OCI-LY1 (cell line): Measurements from ENCODE around the gene MPP3.
A peak's percentile ranks its signal among the peaks of the same experiment; 100 is the strongest.

Experiments used
- H2AFZ ChIP-seq: fragments of 200-600 bp; sonication (generic), shearing (Covaris generic); 2 replicates; pipeline ENCODE4 v1.6.0; 2014; ENCODE audit warnings: antibody characterized with exemption, mild to moderate bottlenecking, low read length
- H3F3A ChIP-seq: fragments of 200-600 bp; sonication (generic), shearing (Covaris generic); 2 replicates; pipeline ENCODE4 v1.6.0; 2014; ENCODE audit warnings: mild to moderate bottlenecking, antibody characterized with exemption, low read length, moderate library complexity; ENCODE audit not compliant: insufficient read depth
- H3K27ac ChIP-seq: fragments of 200-600 bp; sonication (generic); 2 replicates; pipeline ENCODE4 v1.5.1; 2014; ENCODE audit warnings: low read length, mixed run types, mild to moderate bottlenecking, low read depth; ENCODE audit not compliant: poor library complexity, severe bottlenecking
- H3K27me3 ChIP-seq: fragments of 200-600 bp; sonication (generic); 2 replicates; pipeline ENCODE4 v1.6.0; 2014; ENCODE audit warnings: antibody characterized with exemption, mild to moderate bottlenecking, low read length, moderate library complexity; ENCODE audit not compliant: insufficient read depth
- H3K36me3 ChIP-seq: fragments of 200-600 bp; sonication (generic); 2 replicates; pipeline ENCODE4 v1.6.1; 2014; ENCODE audit warnings: mild to moderate bottlenecking, antibody characterized with exemption, low read length, moderate library complexity, mixed read lengths; ENCODE audit not compliant: insufficient read depth
- H3K4me1 ChIP-seq: fragments of 200-600 bp; sonication (generic); 2 replicates; pipeline ENCODE4 v1.5.1; 2014; ENCODE audit warnings: mild to moderate bottlenecking, low read length, moderate library complexity; ENCODE audit not compliant: insufficient read depth, severe bottlenecking
- H3K4me2 ChIP-seq: fragments of 200-600 bp; sonication (generic), shearing (Covaris generic); 2 replicates; pipeline ENCODE4 v1.6.1; 2014; ENCODE audit warnings: low read length
- H3K4me3 ChIP-seq: fragments of 200-600 bp; sonication (generic); 2 replicates; pipeline ENCODE4 v1.5.1; 2014; ENCODE audit warnings: low read length, low read depth, mild to moderate bottlenecking, mixed read lengths; ENCODE audit not compliant: poor library complexity, severe bottlenecking
- H3K79me2 ChIP-seq: fragments of 200-600 bp; shearing (Covaris generic); 2 replicates; pipeline ENCODE4 v1.6.1; 2016; ENCODE audit warnings: mixed run types, low read length, mixed read lengths; ENCODE audit not compliant: insufficient read depth
- H3K9ac ChIP-seq: fragments of 200-600 bp; sonication (generic), shearing (Covaris generic); 2 replicates; pipeline ENCODE4 v1.6.1; 2014; ENCODE audit warnings: mild to moderate bottlenecking, low read length, mixed read lengths
- H3K9me2 ChIP-seq: fragments of 200-600 bp; sonication (generic), shearing (Covaris generic); 2 replicates; pipeline ENCODE4 v1.6.1; 2014; ENCODE audit warnings: low read depth, mild to moderate bottlenecking, low read length, mixed read lengths
- H3K9me3 ChIP-seq: fragments of 200-600 bp; shearing (Covaris generic); 2 replicates; pipeline ENCODE4 v1.6.1; 2014; ENCODE audit warnings: low read length, mixed read lengths
- H4K20me1 ChIP-seq: fragments of 200-600 bp; sonication (generic), shearing (Covaris generic); 2 replicates; pipeline ENCODE4 v1.6.0; 2016; ENCODE audit warnings: mild to moderate bottlenecking, low read length; ENCODE audit not compliant: insufficient read depth
- EZH2 ChIP-seq: fragments of 200-600 bp; sonication (generic), shearing (Covaris generic); IDR thresholded peaks from 2 replicates; pipeline ENCODE4 v1.8.0; 2017; ENCODE audit warnings: borderline replicate concordance, mixed run types, mild to moderate bottlenecking, antibody characterized with exemption, low read length, moderate library complexity, mixed read lengths
- TF ChIP-seq, protein P1 (sequence below): fragments of 200-600 bp; sonication (generic), shearing (Covaris generic); IDR thresholded peaks from 2 replicates; pipeline ENCODE4 v1.5.1; 2017; ENCODE audit warnings: mild to moderate bottlenecking, antibody characterized with exemption, low read length, moderate library complexity, mixed read lengths

The MPP3 gene

DNA sequence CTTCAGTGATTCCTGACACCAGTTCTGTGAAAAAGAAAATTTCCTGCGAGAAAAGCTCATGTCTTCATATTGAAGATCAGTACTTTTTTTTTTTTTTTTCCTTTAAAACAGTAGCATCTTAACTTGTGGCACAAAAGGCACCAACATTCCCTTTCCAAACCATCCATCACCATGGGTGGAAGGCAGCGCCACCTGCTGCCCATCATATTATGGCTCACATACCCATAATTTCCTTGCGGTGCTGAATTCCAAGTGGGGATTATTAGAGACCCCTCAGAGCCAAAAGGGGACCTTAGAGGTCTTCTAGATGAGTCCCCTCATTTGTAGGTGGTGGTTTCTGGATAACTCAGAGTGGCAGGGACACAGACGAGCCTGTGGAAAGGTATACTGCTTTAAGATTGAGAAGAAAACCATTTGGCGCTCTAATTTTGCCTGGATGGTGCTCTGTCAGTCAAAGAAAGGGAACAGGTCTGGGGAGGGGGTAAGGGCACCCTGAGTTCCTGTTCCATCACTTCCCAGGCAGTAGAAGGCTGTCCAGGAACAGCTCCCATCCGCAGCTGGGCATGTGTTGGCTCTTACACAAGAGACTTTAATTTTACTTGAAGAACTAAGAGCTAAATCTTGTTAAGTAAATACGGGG lies 66.4 kb downstream of the MPP3 start:
- no peaks in the 10 kb centered on the region for H3K4me1 ChIP-seq
- no peaks in the 10 kb centered on the region for H4K20me1 ChIP-seq
- no peaks in the 10 kb centered on the region for H3K9me3 ChIP-seq
- no peaks in the 10 kb centered on the region for H3K9me2 ChIP-seq
- no peak overlapping the region for H3K4me3 ChIP-seq
- no peaks in the 10 kb centered on the region for H3K27me3 ChIP-seq
- no peaks in the 10 kb centered on the region for H3K79me2 ChIP-seq
- no peak overlapping the region for H3K9ac ChIP-seq
- no peaks in the 10 kb centered on the region; the same call in 1 of the 2 replicates for H3K36me3 ChIP-seq
- no peak overlapping the region for H3K4me2 ChIP-seq
- TF ChIP-seq, protein P1, sequence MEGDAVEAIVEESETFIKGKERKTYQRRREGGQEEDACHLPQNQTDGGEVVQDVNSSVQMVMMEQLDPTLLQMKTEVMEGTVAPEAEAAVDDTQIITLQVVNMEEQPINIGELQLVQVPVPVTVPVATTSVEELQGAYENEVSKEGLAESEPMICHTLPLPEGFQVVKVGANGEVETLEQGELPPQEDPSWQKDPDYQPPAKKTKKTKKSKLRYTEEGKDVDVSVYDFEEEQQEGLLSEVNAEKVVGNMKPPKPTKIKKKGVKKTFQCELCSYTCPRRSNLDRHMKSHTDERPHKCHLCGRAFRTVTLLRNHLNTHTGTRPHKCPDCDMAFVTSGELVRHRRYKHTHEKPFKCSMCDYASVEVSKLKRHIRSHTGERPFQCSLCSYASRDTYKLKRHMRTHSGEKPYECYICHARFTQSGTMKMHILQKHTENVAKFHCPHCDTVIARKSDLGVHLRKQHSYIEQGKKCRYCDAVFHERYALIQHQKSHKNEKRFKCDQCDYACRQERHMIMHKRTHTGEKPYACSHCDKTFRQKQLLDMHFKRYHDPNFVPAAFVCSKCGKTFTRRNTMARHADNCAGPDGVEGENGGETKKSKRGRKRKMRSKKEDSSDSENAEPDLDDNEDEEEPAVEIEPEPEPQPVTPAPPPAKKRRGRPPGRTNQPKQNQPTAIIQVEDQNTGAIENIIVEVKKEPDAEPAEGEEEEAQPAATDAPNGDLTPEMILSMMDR, result peak; percentile 93
- TF ChIP-seq EZH2, result no peak
- no peaks in the 10 kb centered on the region for H3F3A ChIP-seq
- no peak overlapping the region for H2AFZ ChIP-seq
- H3K27ac ChIP-seq, result no peak overlapping the region

- Histone ChIP-seq H3K9me2 (no peaks in the 10 kb centered on the region), H3K79me2 (no peaks in the 10 kb centered on the region), H3K9me3 (no peaks in the 10 kb centered on the region), H2AFZ (no peak overlapping the region), H3K36me3 (no peaks in the 10 kb centered on the region), H3K4me2 (no peak overlapping the region), H3K9ac (no peak overlapping the region), H3K27ac (no peak overlapping the region), H3K4me1 (no peaks in the 10 kb centered on the region), H4K20me1 (no peaks in the 10 kb centered on the region), H3F3A (no peaks in the 10 kb centered on the region), H3K27me3 (peaks cover 4% of the 10 kb centered on the region; the same call in 1 of the 2 replicates), H3K4me3 (no peak overlapping the region)
- TF ChIP-seq, protein P1, result peak; percentile 100
- TF ChIP-seq EZH2, result no peak
Measured at GRCh38 chr17:43760254-43760852, 72.6 kb downstream of the MPP3 start.

GRCh38 chr17:43759836-43760235 lies 73.1 kb downstream of the MPP3 start:
- Histone ChIP-seq H3K27me3 (peaks cover 4% of the 10 kb centered on the region; the same call in 1 of the 2 replicates), H3K9ac (no peak overlapping the region), H3K9me3 (no peaks in the 10 kb centered on the region), H3K4me3 (no peak overlapping the region), H3F3A (no peaks in the 10 kb centered on the region), H4K20me1 (no peaks in the 10 kb centered on the region), H3K79me2 (no peaks in the 10 kb centered on the region), H2AFZ (no peak overlapping the region), H3K4me1 (no peaks in the 10 kb centered on the region), H3K9me2 (no peaks in the 10 kb centered on the region), H3K27ac (no peak overlapping the region), H3K36me3 (no peaks in the 10 kb centered on the region), H3K4me2 (no peak overlapping the region)
- TF ChIP-seq, protein P1, result no peak
- no peak for TF ChIP-seq EZH2
